Mononuclear cell (primary cell): Measurements from ENCODE around the gene DDX51. TPM values are rescaled to one million over a fixed set of nuclear protein-coding genes. Genes with fewer than 3 reads are reported as not detected.
"Not testable (repeated sequence)": the region's sequence is repeated elsewhere in the genome, so short reads cannot be mapped to it uniquely, and the experiment has no call there.

ENCODE experiments used
- H3K27me3 ChIP-seq: 2 replicates; pipeline ENCODE4 v1.6.0; 2011; ENCODE audit warnings: low read length, control low read depth; ENCODE audit not compliant: insufficient read depth
- H3K4me1 ChIP-seq: 2 replicates; pipeline ENCODE4 v1.5.1; 2011; ENCODE audit warnings: mild to moderate bottlenecking, low read length, control low read depth; ENCODE audit not compliant: insufficient read depth
- H3K4me3 ChIP-seq: 2 replicates; pipeline ENCODE4 v1.5.1; 2011; ENCODE audit warnings: mild to moderate bottlenecking, low read length, moderate library complexity
- H3K9me3 ChIP-seq: 2 replicates; pipeline ENCODE4 v1.5.1; 2011; ENCODE audit warnings: low read depth, mild to moderate bottlenecking, control low read depth, low read length
- total RNA-seq: library from RNA; depleted of rRNA; stranded (reverse); fragments of >200 nt; gene quantifications from one replicate; pipeline ENCODE4 v1.2.3, GENCODE V29; 2012

DDX51 gene
- total RNA-seq, 1 donor: 14.8 TPM

- H3K9me3 ChIP-seq: no peaks in the 10 kb centered on the region
- no peaks in the 10 kb centered on the region for H3K27me3 ChIP-seq
- peaks cover 27% of the 10 kb centered on the region for H3K4me1 ChIP-seq
- no peak overlapping the region for H3K4me3 ChIP-seq
Observed at GRCh38 chr12:132145334-132145733, 1.2 kb upstream of the DDX51 start.

GRCh38 chr12:132144810-132145168 is 670 bp upstream of the DDX51 start:
- peak overlapping the region; percentile 79 for H3K4me3 ChIP-seq
- no peaks in the 10 kb centered on the region for H3K9me3 ChIP-seq
- H3K27me3 ChIP-seq: no peaks in the 10 kb centered on the region
- peaks cover 27% of the 10 kb centered on the region for H3K4me1 ChIP-seq

- Histone ChIP-seq H3K4me1 (peaks cover 27% of the 10 kb centered on the region), H3K27me3 (no peaks in the 10 kb centered on the region), H3K9me3 (no peaks in the 10 kb centered on the region), H3K4me3 (peak overlapping the region; percentile 79)
Observed at GRCh38 chr12:132143336-132144071, 615 bp downstream of the DDX51 start.

DNA sequence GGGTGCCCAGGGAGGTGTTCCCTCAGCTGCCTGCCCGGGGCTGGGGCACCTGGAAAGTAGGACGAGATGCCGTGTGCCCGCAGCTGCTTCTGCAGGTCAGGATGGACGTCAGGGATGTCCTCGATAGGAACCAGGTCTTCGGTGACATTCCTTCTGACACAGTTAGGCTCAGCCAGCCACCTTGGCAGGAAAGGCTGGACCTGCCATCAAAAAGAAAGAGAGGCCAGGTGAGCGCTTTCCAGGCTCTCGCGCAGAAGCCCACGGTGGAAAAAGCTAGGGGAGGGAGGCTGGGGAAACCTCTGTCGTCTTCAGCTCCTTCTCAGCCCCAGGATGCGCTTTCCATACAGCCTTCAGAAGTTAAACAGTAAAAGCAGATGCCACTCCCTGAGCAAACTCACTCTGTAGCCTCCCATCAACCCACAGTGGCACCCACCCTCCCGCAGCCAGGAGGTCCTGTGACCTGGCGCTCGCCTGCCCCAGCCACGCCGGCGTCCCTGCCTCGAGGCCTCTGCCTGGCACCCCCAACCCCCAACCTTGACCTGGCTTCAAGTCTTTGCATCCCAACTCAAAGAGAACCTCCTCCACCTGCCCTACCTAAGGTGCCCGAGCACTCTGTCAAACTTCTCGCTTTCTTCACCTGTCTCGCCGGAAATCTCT is 1.3 kb downstream of the DDX51 start:
- H3K4me3 ChIP-seq: peak overlapping the region; percentile 79
- H3K4me1 ChIP-seq: peaks cover 27% of the 10 kb centered on the region
- no peaks in the 10 kb centered on the region for H3K27me3 ChIP-seq

GRCh38 chr12:132141976-132142678 is 2.0 kb downstream of the DDX51 start:
- Histone ChIP-seq H3K27me3 (no peaks in the 10 kb centered on the region), H3K4me3 (no peak overlapping the region), H3K4me1 (peaks cover 27% of the 10 kb centered on the region), H3K9me3 (no peaks in the 10 kb centered on the region)

More for the DNA sequence above, 1.3 kb downstream of the DDX51 start:
- no peaks in the 10 kb centered on the region for H3K9me3 ChIP-seq

DNA sequence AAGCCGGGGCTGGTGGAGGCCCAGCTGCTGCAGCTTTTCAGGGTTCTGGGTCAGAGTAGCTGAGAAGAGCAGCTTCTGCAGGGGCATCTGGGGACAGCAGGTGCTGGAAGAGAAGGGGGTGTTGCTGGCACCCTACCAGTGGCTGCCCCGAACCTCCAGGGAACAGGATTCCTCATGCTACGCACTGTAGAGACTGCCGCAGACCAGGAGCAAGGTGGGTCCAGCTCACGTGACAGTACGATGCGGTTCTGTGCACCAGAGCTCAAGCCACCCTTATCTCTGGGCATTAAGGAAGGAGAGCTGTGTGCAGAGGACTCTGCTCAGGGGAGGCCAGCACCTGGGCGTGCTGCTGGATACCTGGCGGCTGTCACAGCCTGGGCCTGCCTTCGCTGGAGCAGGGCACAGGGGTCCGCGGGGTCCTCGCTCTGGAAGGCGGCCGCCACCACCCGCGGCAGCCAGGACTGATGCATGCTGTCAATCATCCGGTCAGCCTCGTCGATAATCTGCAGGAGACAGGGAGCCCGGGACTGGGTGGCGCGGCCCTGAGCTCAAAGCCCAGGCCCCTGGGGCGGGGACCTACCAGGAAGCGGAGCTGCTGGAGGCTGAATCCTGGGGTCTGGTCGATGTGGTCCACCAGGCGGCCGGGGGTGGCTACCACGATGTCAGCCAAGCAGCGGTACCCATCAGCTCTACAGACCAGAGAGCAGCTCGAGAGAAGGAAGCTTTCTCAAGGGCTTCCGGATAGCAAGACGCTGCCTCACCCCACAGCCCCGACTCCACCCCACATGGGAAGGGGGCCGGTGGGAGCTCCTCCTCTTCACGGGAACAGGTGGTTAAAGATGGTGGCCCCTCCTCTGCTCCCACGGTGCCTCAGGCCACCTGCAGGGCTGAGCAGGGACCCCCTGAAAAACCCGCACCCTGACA is 2.9 kb downstream of the DDX51 start:
- H3K27me3 ChIP-seq: no peaks in the 10 kb centered on the region
- H3K4me1 ChIP-seq: peaks cover 27% of the 10 kb centered on the region
- H3K4me3 ChIP-seq: no peak overlapping the region
- no peaks in the 10 kb centered on the region for H3K9me3 ChIP-seq

DNA sequence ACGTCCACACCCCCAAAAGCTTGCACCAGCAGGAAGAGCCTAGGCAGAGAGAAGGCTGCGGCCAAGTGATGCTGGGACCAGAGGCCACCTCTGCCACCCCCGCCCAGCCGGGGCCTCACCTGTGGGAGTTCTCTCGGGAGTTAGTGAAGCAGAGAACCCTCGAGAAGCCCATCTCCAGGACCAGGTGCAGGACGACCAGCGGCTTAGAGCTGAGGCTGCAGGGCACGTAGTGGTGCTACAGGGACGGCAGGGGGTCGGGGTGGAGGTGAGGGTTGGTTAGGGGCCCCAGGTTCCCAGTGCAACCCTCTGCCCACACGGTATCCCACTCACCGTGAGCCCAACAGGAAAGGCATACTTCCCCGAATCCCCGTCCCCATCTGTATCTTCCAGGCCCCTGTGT is 3.6 kb downstream of the DDX51 start:
- no peaks in the 10 kb centered on the region for H3K27me3 ChIP-seq
- H3K4me3 ChIP-seq: no peak overlapping the region
- H3K9me3 ChIP-seq: no peaks in the 10 kb centered on the region
- peaks cover 23% of the 10 kb centered on the region for H3K4me1 ChIP-seq

DNA sequence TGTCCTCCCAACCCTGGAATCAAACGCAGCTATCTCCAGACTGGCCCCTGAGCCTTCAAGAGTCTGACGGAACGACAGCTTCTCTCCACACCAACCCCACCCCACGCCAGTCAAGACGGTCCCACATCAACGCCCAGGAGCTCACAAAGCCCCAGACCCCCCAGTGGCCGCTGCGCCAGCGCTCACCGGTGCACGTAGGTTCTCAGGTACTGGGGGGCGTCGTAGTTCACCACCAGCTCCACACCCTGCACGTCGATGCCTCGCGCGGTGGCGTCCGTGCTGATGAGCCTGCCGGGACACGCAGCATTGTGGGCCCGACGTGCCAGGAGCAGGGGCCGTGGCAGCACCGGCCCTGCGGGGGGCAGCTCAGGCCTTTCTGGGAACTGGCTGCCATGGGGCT is 4.2 kb downstream of the DDX51 start:
- H3K9me3 ChIP-seq: no peaks in the 10 kb centered on the region
- H3K27me3 ChIP-seq: no peaks in the 10 kb centered on the region
- H3K4me3 ChIP-seq: no peak overlapping the region
- H3K4me1 ChIP-seq: peaks cover 17% of the 10 kb centered on the region

DNA sequence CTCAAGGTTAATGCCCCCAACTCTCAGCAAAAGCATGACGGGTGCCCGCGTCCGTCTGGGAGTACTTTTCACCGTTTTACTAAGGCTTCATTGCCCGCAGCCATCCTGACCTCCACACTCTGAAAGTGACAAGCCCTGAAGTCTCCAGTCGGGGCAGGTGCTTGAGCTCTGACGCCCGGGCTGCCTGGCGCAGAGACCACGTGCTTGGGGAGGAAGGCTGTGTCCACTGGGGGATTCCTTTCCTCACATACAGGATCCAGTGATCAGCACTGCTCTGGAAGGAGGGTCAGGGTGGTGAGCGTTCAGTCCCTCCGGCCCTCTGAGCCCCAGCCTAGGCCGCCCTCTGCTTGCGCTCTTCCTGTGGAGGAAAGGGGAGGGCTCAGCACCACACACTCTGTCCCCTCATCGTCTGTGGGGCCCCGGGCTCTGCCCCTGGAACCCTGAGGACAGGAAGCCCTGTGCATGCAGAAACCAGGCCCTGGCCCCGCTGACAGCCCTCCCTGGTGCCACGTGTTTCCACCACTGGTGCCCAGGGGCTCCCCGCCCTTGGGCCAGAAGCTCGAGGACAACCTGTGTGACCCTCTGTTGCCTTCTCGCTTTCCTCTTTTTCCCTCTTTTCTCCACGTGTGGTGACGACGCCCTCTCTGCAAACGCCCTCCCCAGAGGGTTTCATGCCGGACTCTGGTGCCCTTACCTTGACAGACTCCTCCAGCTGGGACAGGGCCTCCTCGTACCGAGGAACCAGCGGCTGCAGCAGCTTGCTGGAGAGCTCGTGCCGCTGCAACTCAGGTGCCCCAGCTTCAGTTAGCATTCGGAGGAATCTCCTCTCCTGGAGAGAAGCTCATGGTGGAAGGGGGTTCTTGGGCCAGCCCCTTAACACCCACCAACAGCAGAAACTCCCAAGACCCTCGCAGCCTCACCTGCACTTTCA is 4.9 kb downstream of the DDX51 start:
- H3K4me1 ChIP-seq: peaks cover 14% of the 10 kb centered on the region
- no peaks in the 10 kb centered on the region for H3K27me3 ChIP-seq
- H3K4me3 ChIP-seq: no peak overlapping the region

GRCh38 chr12:132137483-132138125 is 6.5 kb downstream of the DDX51 start:
- Histone ChIP-seq H3K4me3 (no peak overlapping the region), H3K9me3 (no peaks in the 10 kb centered on the region), H3K27me3 (no peaks in the 10 kb centered on the region), H3K4me1 (peaks cover 4% of the 10 kb centered on the region)

More for the DNA sequence above, 4.9 kb downstream of the DDX51 start:
- H3K9me3 ChIP-seq: no peaks in the 10 kb centered on the region

- H3K4me3 ChIP-seq, H3K27me3 ChIP-seq, H3K4me1 ChIP-seq, H3K9me3 ChIP-seq: not testable (repeated sequence)
Observed at GRCh38 chr12:132136226-132136625, 7.9 kb downstream of the DDX51 start.

DNA sequence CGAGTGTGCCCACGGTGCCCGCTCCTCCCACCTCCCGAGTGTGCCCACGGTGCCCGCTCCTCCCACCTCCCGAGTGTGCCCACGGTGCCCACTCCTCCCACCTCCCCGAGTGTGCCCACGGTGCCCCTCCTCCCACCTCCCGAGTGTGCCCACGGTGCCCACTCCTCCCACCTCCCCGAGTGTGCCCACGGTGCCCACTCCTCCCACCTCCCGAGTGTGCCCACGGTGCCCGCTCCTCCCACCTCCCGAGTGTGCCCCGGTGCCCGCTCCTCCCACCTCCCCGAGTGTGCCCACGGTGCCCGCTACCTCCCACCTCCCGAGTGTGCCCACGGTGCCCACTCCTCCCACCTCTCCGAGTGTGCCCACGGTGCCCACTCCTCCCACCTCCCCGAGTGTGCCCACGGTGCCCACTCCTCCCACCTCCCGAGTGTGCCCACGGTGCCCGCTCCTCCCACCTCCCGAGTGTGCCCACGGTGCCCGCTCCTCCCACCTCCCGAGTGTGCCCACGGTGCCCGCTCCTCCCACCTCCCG is 9.4 kb downstream of the DDX51 start:
- not testable (repeated sequence) for H3K27me3 ChIP-seq, H3K4me3 ChIP-seq, H3K4me1 ChIP-seq, H3K9me3 ChIP-seq

GRCh38 chr12:132133952-132134652 is 10.0 kb downstream of the DDX51 start:
- H3K4me1 ChIP-seq: no peaks in the 10 kb centered on the region
- H3K9me3 ChIP-seq: no peaks in the 10 kb centered on the region
- H3K27me3 ChIP-seq: no peaks in the 10 kb centered on the region
- H3K4me3 ChIP-seq: no peak overlapping the region
